Activated CD8-positive, alpha-beta memory T cell treated with anti-CD3 and anti-CD28 coated beads for 36 hours (primary cell): ENCODE data around the gene KCNIP4. TPM values are rescaled to one million over a fixed set of nuclear protein-coding genes. Genes with fewer than 3 reads are reported as not detected.

Experiments
- CTCF ChIA-PET: fragments of 350-600 bp; sonication (Branson Sonifier 250); formaldehyde crosslinking; loops from one replicate; lab custom pipeline; 2021; ENCODE audit warnings: antibody characterized with exemption; lab: Charles Lee
- POLR2A ChIA-PET: fragments of 350-600 bp; sonication (Branson Sonifier 250); formaldehyde crosslinking; loops from one replicate; lab custom pipeline; 2021; ENCODE audit warnings: antibody characterized with exemption; lab: Charles Lee
- total RNA-seq, 2 experiments: library from RNA; stranded (reverse); gene quantifications; one replicate each; pipeline ENCODE4 v1.2.3, GENCODE V29; 2021

The KCNIP4 gene
- total RNA-seq, 2 experiments from 2014 or later = not detected

GRCh38 chr4:21543514-21543913 lies 405.1 kb downstream of the KCNIP4 start:
- ChIA-PET POLR2A (no interaction called here), CTCF (no interaction called here)

GRCh38 chr4:21535898-21536297 lies 412.7 kb downstream of the KCNIP4 start:
- ChIA-PET CTCF (no interaction called here), POLR2A (no interaction called here)

GRCh38 chr4:21531048-21531447 lies 417.5 kb downstream of the KCNIP4 start:
- CTCF ChIA-PET = no interaction called here

GRCh38 chr4:21529214-21529613 lies 419.4 kb downstream of the KCNIP4 start:
- CTCF ChIA-PET = no interaction called here

More at GRCh38 chr4:21531048-21531447, 417.5 kb downstream of the KCNIP4 start:
- POLR2A ChIA-PET = no interaction called here

GRCh38 chr4:21522296-21522695 lies 426.3 kb downstream of the KCNIP4 start:
- ChIA-PET POLR2A (no interaction called here), CTCF (no interaction called here)

More at GRCh38 chr4:21529214-21529613, 419.4 kb downstream of the KCNIP4 start:
- POLR2A ChIA-PET = no interaction called here

- ChIA-PET CTCF (no interaction called here), POLR2A (no interaction called here)
These were observed 431.3 kb downstream of the KCNIP4 start for GRCh38 chr4:21517126-21517859.

GRCh38 chr4:21514022-21514694 lies 434.4 kb downstream of the KCNIP4 start:
- ChIA-PET CTCF (no interaction called here), POLR2A (no interaction called here)

- POLR2A ChIA-PET = no interaction called here
- CTCF ChIA-PET = no interaction called here
These were observed 436.2 kb downstream of the KCNIP4 start for GRCh38 chr4:21512353-21512752.

- POLR2A ChIA-PET = no interaction called here
- CTCF ChIA-PET = no interaction called here
These were observed 441.1 kb downstream of the KCNIP4 start for GRCh38 chr4:21507439-21507838.

GRCh38 chr4:21490682-21491081 lies 457.9 kb downstream of the KCNIP4 start:
- ChIA-PET CTCF (no interaction called here), POLR2A (no interaction called here)

GRCh38 chr4:21476757-21477156 lies 471.8 kb downstream of the KCNIP4 start:
- ChIA-PET CTCF (no interaction called here), POLR2A (no interaction called here)

- ChIA-PET POLR2A (no interaction called here), CTCF (no interaction called here)
These were observed 474.4 kb downstream of the KCNIP4 start for GRCh38 chr4:21474195-21474594.

GRCh38 chr4:21470535-21470934 lies 478.0 kb downstream of the KCNIP4 start:
- ChIA-PET CTCF (no interaction called here), POLR2A (no interaction called here)

- ChIA-PET POLR2A (no interaction called here), CTCF (interaction anchor here (1.3 kb wide), 1 partner anchor 697 kb away, joined by 3 read pairs; no protein-coding TSS in a partner anchor)
These were observed 478.9 kb downstream of the KCNIP4 start for GRCh38 chr4:21469438-21470300.

- CTCF ChIA-PET = no interaction called here
- POLR2A ChIA-PET = no interaction called here
These were observed 481.0 kb downstream of the KCNIP4 start for GRCh38 chr4:21467551-21467950.

GRCh38 chr4:21457086-21457840 lies 491.3 kb downstream of the KCNIP4 start:
- ChIA-PET CTCF (no interaction called here), POLR2A (no interaction called here)

GRCh38 chr4:21454831-21455230 lies 493.7 kb downstream of the KCNIP4 start:
- ChIA-PET CTCF (no interaction called here), POLR2A (no interaction called here)

GRCh38 chr4:21454201-21454600 lies 494.4 kb downstream of the KCNIP4 start:
- POLR2A ChIA-PET = no interaction called here
- CTCF ChIA-PET = no interaction called here

- CTCF ChIA-PET = no interaction called here
- POLR2A ChIA-PET = no interaction called here
These were observed 495.6 kb downstream of the KCNIP4 start for GRCh38 chr4:21452931-21453330.
